Stimulated activated CD8-positive, alpha-beta memory T cell treated with anti-CD3 and anti-CD28 coated beads, Interleukin-12 subunit alpha, Interleukin-12 subunit beta, amount 100 ng/mL, for 1 hour (primary cell): Measurements from ENCODE around the gene CRYBG1.

Source experiments
- DNase-seq: peaks from one replicate; pipeline ENCODE4 v3.0.0-alpha.2; 2020; ENCODE audit warnings: low read depth

CRYBG1 gene

DNA sequence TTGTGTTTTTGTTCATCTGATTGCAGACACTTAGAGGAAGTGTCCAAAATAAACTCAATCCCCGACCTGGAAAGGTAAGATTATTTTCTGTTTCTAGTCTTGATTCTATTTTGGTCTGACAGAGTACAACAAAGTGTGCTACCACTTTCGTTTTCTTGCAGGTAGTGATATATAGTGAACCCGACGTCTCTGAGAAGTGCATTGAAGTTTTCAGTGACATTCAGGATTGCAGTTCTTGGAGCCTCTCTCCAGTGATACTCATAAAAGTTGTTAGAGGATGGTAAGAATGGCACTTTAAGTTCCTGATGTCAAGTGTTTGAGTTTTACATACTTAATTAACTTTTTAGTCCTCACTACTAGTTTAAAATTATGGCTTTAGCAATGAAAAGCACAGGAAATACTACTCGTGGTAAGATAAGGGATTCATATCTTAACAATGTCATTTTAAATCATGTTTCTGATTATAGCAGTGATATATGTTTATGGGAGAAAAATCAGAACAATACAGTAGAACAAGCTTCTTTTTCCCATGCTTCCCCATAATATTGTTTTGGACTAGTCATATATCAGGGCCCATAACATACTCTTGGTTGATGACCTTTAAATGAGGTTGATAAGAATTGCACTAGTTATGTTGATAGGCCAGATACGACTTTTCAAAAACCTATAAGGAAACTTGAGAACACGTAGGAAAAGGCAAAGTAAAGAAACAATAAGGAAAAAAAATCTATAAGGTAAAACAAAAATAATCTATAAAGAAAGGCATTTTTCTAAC is 164.8 kb downstream of the CRYBG1 start:
- DNase-seq: no peak

- no peak for DNase-seq
Measured at GRCh38 chr6:106525882-106526275, 165.4 kb downstream of the CRYBG1 start.

- no peak for DNase-seq
Measured at GRCh38 chr6:106527117-106527516, 166.6 kb downstream of the CRYBG1 start.

- DNase-seq: no peak
Measured at GRCh38 chr6:106527979-106528378, 167.5 kb downstream of the CRYBG1 start.

- no peak for DNase-seq
Measured at GRCh38 chr6:106528521-106528920, 168.0 kb downstream of the CRYBG1 start.

- no peak for DNase-seq
Measured at GRCh38 chr6:106529438-106529837, 168.9 kb downstream of the CRYBG1 start.

- no peak for DNase-seq
Measured at GRCh38 chr6:106530026-106530425, 169.5 kb downstream of the CRYBG1 start.

DNA sequence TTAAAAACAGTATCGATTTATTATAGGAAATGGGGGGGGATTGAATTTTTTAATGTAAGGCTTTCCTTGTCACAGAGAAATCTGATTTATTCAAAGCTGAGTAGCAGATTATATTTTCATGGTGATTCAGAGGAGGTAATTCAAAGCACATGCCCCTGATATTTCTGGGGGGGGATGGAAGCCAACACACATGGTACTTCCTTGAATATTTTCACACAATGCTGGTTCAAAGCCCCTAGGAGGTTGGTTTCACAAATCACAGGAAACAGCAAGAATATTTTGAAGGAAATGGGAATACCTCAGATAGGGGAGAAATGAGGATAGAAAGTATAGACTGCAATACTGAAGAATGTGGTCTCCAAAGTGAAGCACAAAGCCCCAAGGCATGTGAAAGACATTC is 170.0 kb downstream of the CRYBG1 start:
- DNase-seq: no peak

GRCh38 chr6:106533054-106533453 is 172.5 kb downstream of the CRYBG1 start:
- no peak for DNase-seq

GRCh38 chr6:106534004-106534403 is 173.5 kb downstream of the CRYBG1 start:
- no peak for DNase-seq

DNA sequence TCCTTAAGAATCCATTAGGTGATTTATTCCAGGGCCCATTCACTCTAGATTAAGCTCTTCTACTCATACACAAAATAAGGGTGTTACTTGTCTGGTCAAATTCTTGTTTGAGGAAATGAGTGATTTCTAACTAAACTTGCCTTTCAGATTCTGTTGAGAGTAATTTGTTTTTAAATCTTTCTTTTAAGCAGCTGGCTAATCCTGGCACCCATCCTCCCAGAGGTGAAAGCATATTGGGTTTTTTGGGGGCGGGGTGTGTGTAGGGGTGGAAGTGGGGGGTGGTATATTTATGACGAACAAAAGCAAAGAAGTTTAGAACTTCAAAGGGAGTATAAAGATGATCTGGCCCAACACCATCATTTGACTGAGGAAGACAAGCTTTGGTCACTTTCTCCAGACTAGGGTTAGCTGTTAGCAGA is 174.1 kb downstream of the CRYBG1 start:
- DNase-seq: no peak

DNA sequence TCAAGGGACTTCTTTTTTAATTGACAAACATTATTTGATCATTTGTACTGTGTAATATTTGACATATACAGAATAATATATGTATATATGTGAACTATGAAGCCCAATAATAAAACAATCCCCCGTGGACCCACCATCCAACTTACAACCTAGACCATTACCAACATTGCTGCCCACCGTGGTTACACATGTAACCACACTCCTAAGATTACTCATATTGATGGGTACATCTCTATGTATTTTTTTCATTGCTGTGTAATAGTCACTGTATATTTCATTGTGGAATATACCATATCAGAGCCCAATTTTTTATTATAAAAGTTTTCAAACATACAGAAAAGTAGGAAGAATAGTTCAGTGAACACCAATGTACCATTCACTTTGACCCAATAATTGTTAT is 174.5 kb downstream of the CRYBG1 start:
- no peak for DNase-seq

- DNase-seq: no peak
Measured at GRCh38 chr6:106536357-106536756, 175.8 kb downstream of the CRYBG1 start.

DNA sequence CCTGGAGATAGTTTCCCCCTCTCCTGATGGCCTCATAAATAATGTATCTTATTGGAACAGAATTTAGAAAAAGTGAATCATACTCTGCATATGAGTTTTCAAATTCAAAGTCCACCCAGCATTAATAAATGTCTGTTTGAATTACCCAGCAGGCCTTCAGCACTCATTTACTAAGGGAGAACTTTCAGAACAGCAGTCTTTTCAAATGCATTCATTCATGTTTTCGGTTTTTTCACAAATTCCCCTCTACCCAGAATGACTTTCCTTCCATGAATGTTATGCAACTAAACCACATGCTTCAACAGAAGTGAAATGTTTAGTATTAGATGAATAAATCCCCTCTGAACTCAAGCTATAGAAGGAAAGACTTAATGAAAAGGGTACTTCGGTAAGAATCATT is 176.3 kb downstream of the CRYBG1 start:
- no peak for DNase-seq

- DNase-seq: no peak
Measured at GRCh38 chr6:106537662-106538061, 177.1 kb downstream of the CRYBG1 start.

DNA sequence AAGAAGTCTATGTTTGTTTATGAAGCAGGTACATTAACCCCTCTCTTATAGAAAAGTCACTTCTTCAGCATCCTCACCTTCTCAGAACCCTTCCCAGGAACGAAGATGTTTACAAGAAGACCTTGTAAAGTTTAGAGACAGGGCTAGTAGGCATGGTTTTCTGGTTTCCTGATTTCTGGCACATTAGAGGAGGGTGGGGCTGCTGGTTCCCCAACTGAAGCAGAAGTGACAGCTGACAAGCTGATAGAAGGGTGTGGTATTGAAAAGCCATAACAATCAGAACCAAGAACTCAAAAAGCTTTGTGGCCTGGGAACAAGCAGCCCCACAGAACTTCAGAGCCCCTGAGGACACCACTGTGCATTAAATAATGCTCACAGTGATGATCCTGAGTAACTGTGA is 177.6 kb downstream of the CRYBG1 start:
- no peak for DNase-seq

DNA sequence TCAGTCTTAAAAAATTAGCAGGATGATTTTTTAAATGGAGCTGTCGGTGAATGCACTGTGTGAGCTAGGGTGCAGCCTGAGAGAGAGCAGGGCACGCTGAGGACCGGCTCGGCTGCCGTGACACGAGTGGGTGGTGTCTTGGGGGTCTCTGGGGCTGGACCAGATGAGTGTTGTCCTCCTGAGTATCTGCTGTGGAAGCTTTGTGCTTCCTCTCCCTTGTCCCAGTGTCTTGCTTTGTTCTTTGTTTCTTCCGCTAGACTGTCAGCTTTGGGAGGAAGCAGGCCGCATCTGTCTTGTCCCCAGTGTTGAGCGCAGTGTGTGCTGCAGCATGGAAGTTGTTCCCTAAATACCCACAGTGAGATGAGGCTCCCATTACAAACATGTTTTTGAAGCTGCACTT is 179.4 kb downstream of the CRYBG1 start:
- no peak for DNase-seq

DNA sequence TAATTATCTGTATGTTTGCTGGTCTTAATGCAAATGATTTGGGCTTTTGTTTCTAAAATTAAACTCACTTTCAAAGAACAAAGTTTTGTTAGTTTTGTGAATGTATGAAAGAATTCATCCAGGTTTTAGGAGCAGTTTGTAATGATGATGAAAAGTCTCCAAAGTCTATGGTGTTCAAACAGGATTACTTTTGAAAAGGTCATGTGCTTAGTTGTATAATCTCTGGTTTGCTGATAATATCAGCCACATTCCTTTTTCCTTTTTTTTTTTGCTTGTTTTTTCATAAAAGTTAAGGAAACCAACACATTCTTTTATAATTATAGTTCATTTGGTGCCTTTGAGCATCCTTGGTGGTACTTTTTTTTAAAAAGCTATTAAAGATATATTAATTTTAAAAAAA is 179.9 kb downstream of the CRYBG1 start:
- no peak for DNase-seq

GRCh38 chr6:106540907-106541306 is 180.4 kb downstream of the CRYBG1 start:
- DNase-seq: no peak

DNA sequence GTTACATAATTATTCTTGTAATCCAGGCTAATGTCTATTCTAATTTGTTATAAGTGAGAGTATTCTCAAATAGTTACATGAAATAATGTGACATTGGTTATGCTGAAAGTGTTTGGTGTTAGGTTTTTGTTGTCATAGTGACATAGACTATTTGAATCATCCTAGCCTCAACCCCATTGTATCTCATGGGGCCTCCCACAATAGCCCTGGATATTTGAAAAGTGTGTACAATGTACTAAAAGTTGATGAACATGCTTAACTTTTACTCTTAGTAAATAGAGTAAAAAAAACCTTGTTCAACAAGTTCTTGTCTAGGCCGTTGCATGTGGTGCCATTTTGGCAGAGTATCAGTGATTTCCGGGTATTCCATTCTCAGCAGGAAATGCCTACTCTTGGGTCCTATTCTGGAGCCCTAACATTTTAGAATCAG is 185.8 kb downstream of the CRYBG1 start:
- no peak for DNase-seq

DNA sequence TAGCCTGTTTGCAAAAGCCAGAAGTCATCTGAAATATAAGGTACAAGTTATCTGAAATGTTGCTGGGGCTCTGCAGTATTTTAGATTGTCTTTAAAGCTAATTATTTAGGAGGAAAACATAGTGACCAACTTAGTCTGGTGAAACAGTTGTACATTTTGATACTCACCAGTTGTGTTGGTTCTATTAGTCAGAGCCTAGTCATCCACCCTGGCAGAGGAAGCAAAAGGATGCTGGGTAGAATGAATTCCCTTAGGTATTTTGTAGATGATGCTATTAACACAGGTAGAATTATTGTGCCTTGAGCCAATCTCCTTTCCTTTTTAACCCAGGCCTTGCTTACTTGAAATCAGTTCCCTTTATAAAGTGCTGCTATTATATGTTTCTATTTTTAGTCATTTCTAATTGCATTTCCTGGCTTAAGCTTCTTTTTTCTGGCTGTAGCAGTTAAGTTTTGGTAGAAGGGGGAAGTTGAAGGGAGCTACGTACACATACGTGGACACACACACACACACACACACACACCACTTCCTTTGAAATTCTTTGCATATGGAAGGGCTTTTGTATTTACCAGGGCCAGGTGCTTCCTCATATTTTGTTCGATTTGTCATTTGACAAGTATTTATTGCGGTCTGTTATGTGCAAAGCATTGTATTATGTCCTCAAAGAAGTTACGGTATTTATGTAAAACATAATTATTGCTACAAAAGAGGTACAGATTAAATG is 186.3 kb downstream of the CRYBG1 start:
- no peak for DNase-seq

- DNase-seq: no peak
Measured at GRCh38 chr6:106547601-106548453, 187.3 kb downstream of the CRYBG1 start.
